Adrenal gland (tissue), 12 donors: ENCODE results near the gene ASB2. TPM values are rescaled to one million over a fixed set of nuclear protein-coding genes. Genes with fewer than 3 reads are reported as not detected.

Source experiments
- DNase-seq, 7 donors: peaks; one replicate each; pipeline ENCODE4 v3.0.0-alpha.2; 2019 to 2020
- H3K27ac ChIP-seq, 5 donors: fragments of 200-600 bp; sonication (generic) in 4 of 5; 1 replicate in 3 of 5; 2 replicates in 2 of 5; pipeline versions ENCODE4 v1.5.1 to v1.8.0; 2016 to 2020; ENCODE audit warnings: mild to moderate bottlenecking in 1 of 5
- H3K27me3 ChIP-seq: fragments of 200-600 bp; 2 replicates; pipeline ENCODE4 v1.8.0; 2021
- H3K36me3 ChIP-seq, 2 donors: fragments of 200-600 bp; replicated peaks in 1 of 2; 1 replicate in 1 of 2; 2 replicates in 1 of 2; pipeline versions ENCODE4 v1.5.1 to v1.8.0; 2018 to 2022
- H3K4me1 ChIP-seq, 2 donors: fragments of 200-600 bp; replicated peaks in 1 of 2; 1 replicate in 1 of 2; 2 replicates in 1 of 2; pipeline versions ENCODE4 v1.5.1 to v1.8.0; 2018 to 2021
- H3K4me3 ChIP-seq, 4 donors: fragments of 200-600 bp; sonication (generic) in 3 of 4; one replicate each; pipeline ENCODE4 v1.5.1; 2016 to 2018
- H3K9me3 ChIP-seq, 3 donors: fragments of 200-600 bp; sonication (generic) in 1 of 3; replicated peaks in 1 of 3; 1 replicate in 2 of 3; 2 replicates in 1 of 3; pipeline versions ENCODE4 v1.5.1 to v1.8.0; 2016 to 2021
- POLR2A ChIP-seq, 2 donors: fragments of 450-650 bp; IDR thresholded peaks; one replicate each; pipeline ENCODE4 v1.6.1; 2017; ENCODE audit warnings: antibody characterized with exemption in 2 of 2, mild to moderate bottlenecking in 2 of 2, moderate library complexity in 1 of 2
- WGBS, 4 donors: extraction: QIAGEN DNeasy Blood & Tissue Kit in 2 of 4; methylation state at CpG; one replicate each; pipeline versions ENCODE4 v1.1.5 to v1.1.7; 2013 to 2017; 5-methylcytosine and 5-hydroxymethylcytosine counted together
- intact Hi-C, 2 donors: fragments of 100-400 bp; cut with DNase I; formaldehyde crosslinking; loops; one replicate each; pipeline versions ENCODE4 v1.14.1 to v1.15.0; 2022 to 2023
- polyA plus RNA-seq, 3 donors: library from polyadenylated mRNA; stranded (reverse); fragments of 200-250 nt in 2 of 3; fragments of 350-450 nt in 1 of 3; fragmentation: Illumina TruSeq in 1 of 3; extraction: RNeasy Lipid Tissue Mini Kit (QIAGEN cat#74804) in 1 of 3; gene quantifications; one replicate each; pipeline ENCODE4 v1.2.3, GENCODE V29; 2013 to 2014
- total RNA-seq, 9 donors: library from RNA; depleted of rRNA in 4 of 9; stranded (reverse); fragments of >200 nt in 4 of 9; fragments of 120-200 nt in 1 of 9; fragmentation: NEBNext Ultra II Directional in 1 of 9; extraction: Animal tissue kit (Norgen Biotek cat#: 25700) in 1 of 9; gene quantifications; one replicate each; pipeline versions ENCODE4 v1.1.0 to v1.2.4, GENCODE V29; 2013 to 2023
- TF ChIP-seq, protein P1 (sequence below), 6 experiments: fragments of 450-650 bp in 4 of 6; fragments of 200-600 bp in 2 of 6; sonication (generic) in 1 of 6; IDR thresholded peaks; 1 replicate in 5 of 6; 2 replicates in 1 of 6; pipeline versions ENCODE4 v1.5.1 to v1.8.0; 2016 to 2021; ENCODE audit warnings: antibody characterized with exemption in 6 of 6, mild to moderate bottlenecking in 2 of 6, moderate library complexity in 1 of 6
- donor health status: healthy with polysubstance abuse.
- donor health status: Bipolar disorder and iron deficiency.
- donor health status: DM: yes; HTN: yes; CAD: no.
- donor health status: DM: no; HTN: no; CAD: no.
- donor health status: DM: no; HTN: no; CAD: no.
- donor health status: DM: yes; HTN: yes; CAD: no.

The ASB2 gene
- total and polyA plus RNA-seq, 12 donors, result 0.19 to 5.9 (median 0.66) TPM; not detected in 1

DNA sequence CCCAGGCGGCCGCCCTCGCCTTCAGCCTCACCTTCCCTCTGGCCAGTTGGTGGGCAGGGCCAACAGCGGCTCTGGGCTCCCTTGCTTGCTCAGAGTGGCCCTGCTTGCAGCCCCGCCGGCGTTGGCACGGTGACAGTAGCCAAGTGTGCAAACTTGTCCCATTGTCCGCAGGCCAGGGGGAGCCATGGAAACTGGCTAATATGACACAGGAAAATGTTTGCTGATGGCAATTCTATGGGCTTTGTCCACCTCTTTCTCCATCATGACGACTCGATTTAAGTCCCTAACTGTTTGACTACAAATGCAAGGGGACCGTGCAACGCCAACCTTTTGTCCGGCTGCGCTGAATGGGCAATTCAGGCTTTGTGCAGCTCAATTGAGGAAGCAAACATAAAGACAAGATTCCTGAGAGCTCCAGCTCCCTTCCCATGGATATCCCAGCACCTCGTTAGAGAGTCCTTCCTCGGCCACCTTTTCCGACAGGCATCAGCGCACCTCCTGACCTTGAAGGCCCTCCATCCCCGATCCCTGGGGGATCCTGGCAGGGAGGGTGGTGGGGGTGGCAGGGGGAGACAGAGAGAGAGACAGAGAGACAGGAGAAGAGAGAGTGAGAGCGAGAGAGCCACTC is 50.0 kb downstream of the ASB2 start:
- Histone ChIP-seq H3K4me1 (no peaks in the 10 kb centered on the region), H3K4me3 (no peak overlapping the region), H3K27me3 (no peaks in the 10 kb centered on the region), H3K9me3 (no peaks in the 10 kb centered on the region), H3K36me3 (no peaks in the 10 kb centered on the region), H3K27ac (no peak overlapping the region)
- DNase-seq, result no peak
- TF ChIP-seq, protein P1, sequence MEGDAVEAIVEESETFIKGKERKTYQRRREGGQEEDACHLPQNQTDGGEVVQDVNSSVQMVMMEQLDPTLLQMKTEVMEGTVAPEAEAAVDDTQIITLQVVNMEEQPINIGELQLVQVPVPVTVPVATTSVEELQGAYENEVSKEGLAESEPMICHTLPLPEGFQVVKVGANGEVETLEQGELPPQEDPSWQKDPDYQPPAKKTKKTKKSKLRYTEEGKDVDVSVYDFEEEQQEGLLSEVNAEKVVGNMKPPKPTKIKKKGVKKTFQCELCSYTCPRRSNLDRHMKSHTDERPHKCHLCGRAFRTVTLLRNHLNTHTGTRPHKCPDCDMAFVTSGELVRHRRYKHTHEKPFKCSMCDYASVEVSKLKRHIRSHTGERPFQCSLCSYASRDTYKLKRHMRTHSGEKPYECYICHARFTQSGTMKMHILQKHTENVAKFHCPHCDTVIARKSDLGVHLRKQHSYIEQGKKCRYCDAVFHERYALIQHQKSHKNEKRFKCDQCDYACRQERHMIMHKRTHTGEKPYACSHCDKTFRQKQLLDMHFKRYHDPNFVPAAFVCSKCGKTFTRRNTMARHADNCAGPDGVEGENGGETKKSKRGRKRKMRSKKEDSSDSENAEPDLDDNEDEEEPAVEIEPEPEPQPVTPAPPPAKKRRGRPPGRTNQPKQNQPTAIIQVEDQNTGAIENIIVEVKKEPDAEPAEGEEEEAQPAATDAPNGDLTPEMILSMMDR (IDR thresholded peaks at IDR 0.05), result no peak
- TF ChIP-seq POLR2A (IDR thresholded peaks at IDR 0.05), result no peak
- intact Hi-C loops, result no loop called here
- 73 to 88% (median 86%) methylated on average over 14 to 21 of the region's 21 CpGs for WGBS, 4 donors

DNA sequence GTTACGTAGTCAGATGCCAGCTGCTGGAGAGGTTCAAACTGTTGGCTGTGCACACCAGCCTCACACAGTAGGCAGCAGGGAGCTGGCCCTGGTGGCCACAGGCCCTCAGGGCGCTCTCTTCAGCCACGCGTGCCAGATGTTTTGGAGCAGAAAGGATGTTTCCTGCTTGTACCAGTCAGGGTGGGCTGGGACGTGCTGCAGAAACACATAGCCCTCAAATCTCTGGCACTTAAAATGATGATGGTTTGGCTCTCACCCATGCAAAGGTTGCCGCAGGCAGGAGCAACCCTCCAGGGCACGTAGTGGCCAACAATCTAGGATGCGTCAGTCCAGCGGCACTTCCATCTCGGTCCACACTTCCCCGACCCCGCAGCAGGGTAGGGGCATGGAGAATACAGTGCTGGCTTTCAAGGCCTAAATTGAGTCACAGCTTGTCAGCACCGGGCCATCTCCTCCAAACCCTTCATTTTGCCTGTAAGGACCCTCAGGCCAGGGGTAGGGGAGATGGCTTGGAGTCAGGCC is 50.9 kb downstream of the ASB2 start:
- Histone ChIP-seq H3K27ac (no peak overlapping the region), H3K27me3 (no peaks in the 10 kb centered on the region), H3K36me3 (no peaks in the 10 kb centered on the region), H3K4me1 (no peaks in the 10 kb centered on the region), H3K9me3 (no peaks in the 10 kb centered on the region), H3K4me3 (no peak overlapping the region)
- intact Hi-C loops, result no loop called here
- no peak for TF ChIP-seq POLR2A (IDR thresholded peaks at IDR 0.05)
- TF ChIP-seq, protein P1 (IDR thresholded peaks at IDR 0.05), result no peak
- WGBS, 4 donors, result 80 to 94% (median 87%) methylated on average over 6 to 13 of the region's 13 CpGs
- no peak for DNase-seq

DNA sequence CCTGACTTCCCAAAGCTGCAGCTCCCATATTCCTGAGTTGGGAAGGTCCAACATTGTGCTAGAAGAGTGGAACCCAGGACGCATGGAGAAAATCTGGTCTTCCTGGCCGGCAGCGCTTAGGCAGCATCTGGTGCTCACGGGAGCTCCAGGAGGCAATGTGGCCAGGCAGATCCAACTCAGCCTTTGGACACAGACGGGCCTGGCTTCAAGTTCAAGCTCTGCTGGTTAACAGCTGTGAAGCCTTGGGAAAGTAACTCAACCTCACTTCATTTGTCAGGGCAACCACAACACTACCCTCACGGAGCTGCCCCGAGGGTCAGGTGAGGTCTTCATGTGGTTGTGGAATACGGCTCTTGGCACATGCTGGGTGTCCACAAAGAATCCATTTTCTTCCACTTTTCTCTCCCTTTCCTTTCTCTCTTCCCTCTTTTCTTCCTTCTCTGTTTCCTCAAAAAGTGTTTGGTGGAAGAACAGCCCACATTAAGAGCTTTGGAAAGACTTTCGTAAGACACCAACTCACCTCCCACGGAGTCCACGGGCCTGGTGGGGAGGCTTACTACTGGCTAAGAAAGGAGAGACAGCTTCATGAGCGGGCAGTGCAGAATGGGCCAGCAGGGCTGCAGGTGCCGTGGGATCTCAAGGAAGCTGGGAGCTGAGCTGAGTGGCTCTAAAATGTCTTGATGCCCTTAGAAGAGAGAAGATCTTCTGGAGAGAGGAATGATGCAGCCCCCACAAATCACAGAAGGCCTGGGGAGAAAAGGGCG is 51.6 kb downstream of the ASB2 start:
- H3K9me3 ChIP-seq, result no peaks in the 10 kb centered on the region
- no peaks in the 10 kb centered on the region for H3K27me3 ChIP-seq
- DNase-seq, result no peak
- H3K4me3 ChIP-seq, result no peak overlapping the region
- 87 to 90% (median 90%) methylated on average over 13 to 14 of the region's 14 CpGs for WGBS, 4 donors
- TF ChIP-seq, protein P1 (IDR thresholded peaks at IDR 0.05), result no peak
- H3K4me1 ChIP-seq, result no peaks in the 10 kb centered on the region
- no peaks in the 10 kb centered on the region for H3K36me3 ChIP-seq
- intact Hi-C loops, result no loop called here
- H3K27ac ChIP-seq, result no peak overlapping the region

DNA sequence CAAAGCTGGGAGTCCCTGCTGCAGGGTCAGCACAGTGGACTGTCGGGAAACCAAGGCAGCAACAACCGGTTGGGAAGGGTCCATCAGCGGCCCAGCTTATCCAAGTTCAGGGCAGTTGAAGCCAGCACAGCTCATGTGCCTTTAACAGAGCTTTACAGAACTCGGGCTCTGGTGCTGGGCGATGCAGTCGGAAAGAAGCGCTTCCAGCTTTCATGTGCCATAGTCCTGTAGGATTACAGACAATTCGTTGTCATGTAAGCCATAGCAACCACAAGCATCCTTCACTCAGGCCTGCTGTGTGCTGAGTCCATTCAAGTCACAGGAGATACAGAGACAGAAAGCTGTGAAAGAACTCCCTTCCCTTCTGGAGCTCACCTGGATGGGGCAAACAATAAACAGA is 52.7 kb downstream of the ASB2 start:
- intact Hi-C loops, result no loop called here
- Histone ChIP-seq H3K9me3 (no peaks in the 10 kb centered on the region), H3K4me3 (no peak overlapping the region), H3K27ac (no peak overlapping the region), H3K4me1 (no peaks in the 10 kb centered on the region), H3K27me3 (no peaks in the 10 kb centered on the region), H3K36me3 (no peaks in the 10 kb centered on the region)
- no peak for DNase-seq
- TF ChIP-seq POLR2A (IDR thresholded peaks at IDR 0.05), result no peak
- TF ChIP-seq, protein P1 (IDR thresholded peaks at IDR 0.05), result no peak
- 78 to 90% (median 83%) methylated on average over 8 of the region's 8 CpGs for WGBS, 4 donors
